Type B pancreatic cell (in vitro differentiated cells): Measurements from ENCODE around the gene LLPH. TPM values are rescaled to one million over a fixed set of nuclear protein-coding genes. Genes with fewer than 3 reads are reported as not detected.

ENCODE experiments used
- DNase-seq: peaks from one replicate; pipeline ENCODE4 v3.0.0; 2021; ENCODE audit warnings: mixed read lengths; ENCODE audit not compliant: unreplicated experiment; ENCODE audit errors: extremely low spot score
- H3K27ac Mint-ChIP-seq: 2 replicates; pipeline ENCODE4 v1.8.0; 2021; ENCODE audit warnings: mild to moderate bottlenecking, mixed read lengths
- H3K27me3 Mint-ChIP-seq: 2 replicates; pipeline ENCODE4 v1.8.0; 2021; ENCODE audit warnings: mixed read lengths
- H3K36me3 Mint-ChIP-seq: 2 replicates; pipeline ENCODE4 v1.8.0; 2021; ENCODE audit warnings: mixed read lengths
- H3K4me1 Mint-ChIP-seq: one replicate; pipeline ENCODE4 v1.8.0; 2021; ENCODE audit warnings: mixed read lengths; ENCODE audit not compliant: unreplicated experiment
- H3K4me3 Mint-ChIP-seq: 2 replicates; pipeline ENCODE4 v1.8.0; 2021; ENCODE audit warnings: mild to moderate bottlenecking, mixed read lengths
- H3K9me3 Mint-ChIP-seq: 2 replicates; pipeline ENCODE4 v1.8.0; 2021; ENCODE audit warnings: mixed read lengths
- CTCF ChIP-seq: fragments of 200-600 bp; sonication (generic); conservative IDR thresholded peaks from 2 replicates; pipeline ENCODE4 v1.5.0; 2021; ENCODE audit warnings: antibody characterized with exemption, mild to moderate bottlenecking
- total RNA-seq: library from RNA; stranded (reverse); gene quantifications from 2 replicates; pipeline ENCODE4 v1.2.1, GENCODE V29; 2021; ENCODE audit warnings: low replicate concordance

Gene LLPH
- total RNA-seq, 1 donor from 2014 or later: 26.3 TPM

- no peak overlapping the region for H3K27ac Mint-ChIP-seq
- no peaks in the 10 kb centered on the region for H3K4me1 Mint-ChIP-seq
- H3K27me3 Mint-ChIP-seq: no peaks in the 10 kb centered on the region
- no peak overlapping the region for H3K4me3 Mint-ChIP-seq
- peaks cover 11% of the 10 kb centered on the region for H3K36me3 Mint-ChIP-seq
- no peaks in the 10 kb centered on the region for H3K9me3 Mint-ChIP-seq
- no peak for DNase-seq
- TF ChIP-seq CTCF: no peak
These were observed 13.3 kb downstream of the LLPH start for GRCh38 chr12:66117242-66117641.

GRCh38 chr12:66115071-66115600, 15.4 kb downstream of the LLPH start:
- H3K27ac Mint-ChIP-seq: no peak overlapping the region

GRCh38 chr12:66113471-66113870, 17.1 kb downstream of the LLPH start:
- DNase-seq: no peak
- Mint-ChIP-seq H3K4me3 (no peak overlapping the region), H3K9me3 (no peaks in the 10 kb centered on the region), H3K27ac (no peak overlapping the region), H3K27me3 (no peaks in the 10 kb centered on the region), H3K36me3 (no peaks in the 10 kb centered on the region), H3K4me1 (peaks cover 4% of the 10 kb centered on the region)
- TF ChIP-seq CTCF: no peak

More at GRCh38 chr12:66115071-66115600, 15.4 kb downstream of the LLPH start:
- H3K4me3 Mint-ChIP-seq: no peak overlapping the region
- no peak for TF ChIP-seq CTCF
- no peaks in the 10 kb centered on the region for H3K27me3 Mint-ChIP-seq
- H3K9me3 Mint-ChIP-seq: no peaks in the 10 kb centered on the region
- DNase-seq: no peak
- peaks cover 7% of the 10 kb centered on the region for H3K36me3 Mint-ChIP-seq
- H3K4me1 Mint-ChIP-seq: peaks cover 4% of the 10 kb centered on the region

- no peak for TF ChIP-seq CTCF
- H3K4me1 Mint-ChIP-seq: peaks cover 15% of the 10 kb centered on the region
- no peak overlapping the region for H3K4me3 Mint-ChIP-seq
- peaks cover 7% of the 10 kb centered on the region for H3K27me3 Mint-ChIP-seq
- H3K36me3 Mint-ChIP-seq: no peaks in the 10 kb centered on the region
- H3K27ac Mint-ChIP-seq: no peak overlapping the region
- DNase-seq: no peak
- peaks cover 4% of the 10 kb centered on the region for H3K9me3 Mint-ChIP-seq
These were observed 18.9 kb downstream of the LLPH start for GRCh38 chr12:66111605-66112004.

GRCh38 chr12:66109056-66109455, 21.5 kb downstream of the LLPH start:
- H3K4me3 Mint-ChIP-seq: no peak overlapping the region
- no peak for DNase-seq
- no peak overlapping the region for H3K27ac Mint-ChIP-seq
- peaks cover 4% of the 10 kb centered on the region for H3K9me3 Mint-ChIP-seq
- peaks cover 7% of the 10 kb centered on the region for H3K27me3 Mint-ChIP-seq
- H3K36me3 Mint-ChIP-seq: no peaks in the 10 kb centered on the region
- no peak for TF ChIP-seq CTCF
- H3K4me1 Mint-ChIP-seq: peaks cover 15% of the 10 kb centered on the region

- Mint-ChIP-seq H3K27me3 (peaks cover 7% of the 10 kb centered on the region), H3K27ac (no peak overlapping the region), H3K4me1 (peaks cover 15% of the 10 kb centered on the region), H3K36me3 (no peaks in the 10 kb centered on the region), H3K4me3 (no peak overlapping the region), H3K9me3 (peaks cover 4% of the 10 kb centered on the region)
- no peak for DNase-seq
- no peak for TF ChIP-seq CTCF
These were observed 22.2 kb downstream of the LLPH start for GRCh38 chr12:66108386-66108785.
